Neutrophil (primary cell): ENCODE data around the gene HOXC12.

ENCODE experiments used
- H3K27ac ChIP-seq: fragments of 200-600 bp; sonication (generic); 2 replicates; pipeline ENCODE4 v1.5.1; 2016; ENCODE audit warnings: mild to moderate bottlenecking, moderate library complexity
- H3K27me3 ChIP-seq: fragments of 200-600 bp; sonication (generic); 2 replicates; pipeline ENCODE4 v1.6.0; 2016; ENCODE audit warnings: mild to moderate bottlenecking
- H3K36me3 ChIP-seq: fragments of 200-600 bp; sonication (generic); 2 replicates; pipeline ENCODE4 v1.5.1; 2017
- H3K4me1 ChIP-seq, 2 experiments: fragments of 200-600 bp in 1 of 2; sonication (generic) in 1 of 2; 1 replicate in 1 of 2; 2 replicates in 1 of 2; pipeline versions ENCODE4 v1.5.1 to v1.6.1; 2013 to 2016; ENCODE audit warnings: low read depth in 1 of 2, low read length in 1 of 2, mild to moderate bottlenecking in 1 of 2, moderate library complexity in 1 of 2; ENCODE audit not compliant: control insufficient read depth in 1 of 2, insufficient read depth in 1 of 2
- H3K4me3 ChIP-seq, 2 experiments: fragments of 200-600 bp in 1 of 2; sonication (generic) in 1 of 2; 1 replicate in 1 of 2; 2 replicates in 1 of 2; pipeline ENCODE4 v1.5.1; 2013 to 2016; ENCODE audit warnings: low read depth in 1 of 2, low read length in 1 of 2, mild to moderate bottlenecking in 1 of 2, moderate library complexity in 1 of 2
- H3K9me3 ChIP-seq: fragments of 200-600 bp; sonication (generic); 2 replicates; pipeline ENCODE4 v1.5.1; 2016
- TF ChIP-seq, protein P1 (sequence below): fragments of 200-600 bp; sonication (generic); IDR thresholded peaks from 2 replicates; pipeline ENCODE4 v1.5.1; 2016; ENCODE audit warnings: antibody characterized with exemption

HOXC12 gene

DNA sequence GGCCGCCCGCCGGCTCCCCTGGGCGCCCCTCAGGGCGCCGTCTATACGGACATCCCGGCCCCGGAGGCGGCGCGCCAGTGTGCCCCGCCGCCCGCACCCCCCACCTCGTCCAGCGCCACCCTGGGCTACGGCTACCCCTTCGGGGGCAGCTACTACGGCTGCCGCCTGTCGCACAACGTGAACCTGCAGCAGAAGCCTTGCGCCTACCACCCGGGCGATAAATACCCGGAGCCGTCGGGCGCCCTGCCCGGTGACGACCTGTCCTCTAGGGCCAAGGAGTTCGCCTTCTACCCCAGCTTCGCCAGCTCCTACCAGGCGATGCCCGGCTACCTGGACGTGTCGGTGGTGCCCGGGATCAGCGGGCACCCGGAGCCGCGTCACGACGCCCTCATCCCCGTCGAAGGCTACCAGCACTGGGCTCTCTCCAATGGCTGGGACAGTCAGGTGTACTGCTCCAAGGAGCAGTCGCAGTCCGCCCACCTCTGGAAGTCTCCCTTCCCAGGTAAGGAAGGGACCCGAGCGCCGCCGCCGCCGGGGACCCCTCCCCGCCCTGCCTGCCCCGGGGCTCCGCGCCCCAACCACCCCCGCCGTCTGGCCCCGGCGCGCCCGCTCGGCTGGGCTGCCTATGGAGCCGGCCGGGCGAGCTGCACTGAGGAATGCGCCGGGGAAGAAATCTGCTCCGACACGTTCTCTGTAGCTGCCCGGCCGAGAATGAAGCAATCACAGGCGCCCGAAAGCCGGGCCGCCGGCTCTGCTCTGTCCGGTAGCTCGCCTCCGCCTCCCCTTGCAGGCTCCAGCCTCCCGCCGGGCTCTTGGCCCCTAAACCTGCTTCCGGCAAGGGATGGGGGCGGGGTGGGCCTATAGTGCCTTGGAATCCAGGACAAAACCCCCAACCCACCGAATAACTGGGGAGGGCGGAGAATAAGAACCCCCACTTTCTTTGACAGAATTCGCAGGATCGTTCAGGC is 15.3 kb upstream of the HOXC12 start:
- Histone ChIP-seq H3K36me3 (no peaks in the 10 kb centered on the region), H3K4me3 (no peak overlapping the region), H3K27me3 (peaks cover 100% of the 10 kb centered on the region), H3K27ac (no peak overlapping the region), H3K4me1 (no peaks in the 10 kb centered on the region), H3K9me3 (no peaks in the 10 kb centered on the region)
- TF ChIP-seq, protein P1, sequence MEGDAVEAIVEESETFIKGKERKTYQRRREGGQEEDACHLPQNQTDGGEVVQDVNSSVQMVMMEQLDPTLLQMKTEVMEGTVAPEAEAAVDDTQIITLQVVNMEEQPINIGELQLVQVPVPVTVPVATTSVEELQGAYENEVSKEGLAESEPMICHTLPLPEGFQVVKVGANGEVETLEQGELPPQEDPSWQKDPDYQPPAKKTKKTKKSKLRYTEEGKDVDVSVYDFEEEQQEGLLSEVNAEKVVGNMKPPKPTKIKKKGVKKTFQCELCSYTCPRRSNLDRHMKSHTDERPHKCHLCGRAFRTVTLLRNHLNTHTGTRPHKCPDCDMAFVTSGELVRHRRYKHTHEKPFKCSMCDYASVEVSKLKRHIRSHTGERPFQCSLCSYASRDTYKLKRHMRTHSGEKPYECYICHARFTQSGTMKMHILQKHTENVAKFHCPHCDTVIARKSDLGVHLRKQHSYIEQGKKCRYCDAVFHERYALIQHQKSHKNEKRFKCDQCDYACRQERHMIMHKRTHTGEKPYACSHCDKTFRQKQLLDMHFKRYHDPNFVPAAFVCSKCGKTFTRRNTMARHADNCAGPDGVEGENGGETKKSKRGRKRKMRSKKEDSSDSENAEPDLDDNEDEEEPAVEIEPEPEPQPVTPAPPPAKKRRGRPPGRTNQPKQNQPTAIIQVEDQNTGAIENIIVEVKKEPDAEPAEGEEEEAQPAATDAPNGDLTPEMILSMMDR = no peak

DNA sequence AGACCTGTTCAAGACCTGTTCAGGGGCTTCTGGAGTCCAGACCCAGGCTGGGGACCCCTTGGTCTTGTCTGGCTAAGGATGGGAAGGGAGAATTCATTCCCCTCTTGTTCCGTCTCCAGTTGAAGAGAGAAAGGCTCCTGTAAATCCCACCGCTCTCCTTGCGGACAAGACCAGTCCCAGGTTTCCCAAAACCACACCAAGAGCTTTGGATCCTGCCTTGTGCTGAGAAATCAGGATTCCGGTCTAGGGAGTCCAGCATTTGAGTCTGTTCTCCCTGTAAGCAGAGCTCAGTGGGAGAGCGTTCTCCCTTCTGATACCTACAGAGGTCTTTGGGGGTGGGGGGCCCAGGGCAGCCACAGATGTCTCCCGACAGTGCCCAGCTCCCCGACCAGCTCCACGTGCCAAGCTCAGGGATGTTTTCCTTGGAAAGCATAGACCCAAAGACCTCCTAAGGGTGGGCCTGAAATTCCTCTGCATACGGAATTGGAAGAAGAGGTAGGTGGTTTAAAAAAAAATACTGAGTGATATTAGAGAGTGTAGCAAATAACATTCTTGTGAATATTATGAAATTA is 14.2 kb upstream of the HOXC12 start:
- no peaks in the 10 kb centered on the region for H3K4me1 ChIP-seq
- H3K27ac ChIP-seq = no peak overlapping the region
- no peaks in the 10 kb centered on the region for H3K36me3 ChIP-seq
- H3K4me3 ChIP-seq = no peak overlapping the region
- no peaks in the 10 kb centered on the region for H3K9me3 ChIP-seq
- peaks cover 100% of the 10 kb centered on the region for H3K27me3 ChIP-seq
- TF ChIP-seq, protein P1 = no peak

DNA sequence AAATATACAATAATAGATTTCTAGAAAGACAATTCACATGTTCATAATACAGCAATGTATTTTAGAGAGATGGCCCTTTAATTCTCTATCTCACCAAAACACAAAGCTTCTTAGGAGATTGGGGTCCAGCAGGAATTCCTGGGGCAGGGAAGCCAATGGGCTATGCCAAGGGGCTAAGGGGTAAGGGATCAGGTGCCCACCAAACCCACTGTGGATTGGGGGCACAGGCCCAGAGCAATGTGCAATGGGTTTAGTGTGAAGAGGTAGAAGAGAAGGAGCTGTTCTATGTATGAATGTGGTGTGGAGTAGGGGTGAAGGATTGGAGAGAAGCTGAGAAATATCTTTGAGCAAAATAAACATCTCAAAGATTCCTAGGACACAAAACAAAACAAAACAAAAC is 13.5 kb upstream of the HOXC12 start:
- Histone ChIP-seq H3K4me3 (no peak overlapping the region), H3K4me1 (no peaks in the 10 kb centered on the region), H3K27ac (no peak overlapping the region), H3K36me3 (no peaks in the 10 kb centered on the region), H3K27me3 (peaks cover 100% of the 10 kb centered on the region), H3K9me3 (no peaks in the 10 kb centered on the region)
- TF ChIP-seq, protein P1 = no peak

DNA sequence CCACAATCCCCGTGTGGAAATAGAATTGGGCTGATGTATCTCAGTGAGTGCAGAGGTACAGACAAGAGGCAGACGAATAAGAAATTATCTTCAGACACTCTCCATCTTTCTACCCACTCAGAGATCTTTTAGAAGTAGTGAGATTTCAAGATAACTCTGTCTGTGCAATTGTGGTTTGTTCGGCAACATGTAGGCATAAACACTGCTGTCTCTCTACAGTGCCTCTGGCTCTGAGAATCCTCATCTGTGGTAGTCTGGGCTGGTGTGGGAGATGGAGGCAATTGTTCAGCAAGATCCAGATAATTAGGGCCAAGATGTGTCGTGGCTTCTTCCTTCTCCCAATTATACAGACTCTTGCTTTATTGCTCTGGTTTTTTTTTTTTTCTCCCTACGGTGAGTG is 13.0 kb upstream of the HOXC12 start:
- peaks cover 100% of the 10 kb centered on the region for H3K27me3 ChIP-seq
- H3K36me3 ChIP-seq = no peaks in the 10 kb centered on the region
- no peaks in the 10 kb centered on the region for H3K9me3 ChIP-seq
- TF ChIP-seq, protein P1 = no peak
- H3K27ac ChIP-seq = no peak overlapping the region
- H3K4me3 ChIP-seq = no peak overlapping the region
- H3K4me1 ChIP-seq = no peaks in the 10 kb centered on the region

DNA sequence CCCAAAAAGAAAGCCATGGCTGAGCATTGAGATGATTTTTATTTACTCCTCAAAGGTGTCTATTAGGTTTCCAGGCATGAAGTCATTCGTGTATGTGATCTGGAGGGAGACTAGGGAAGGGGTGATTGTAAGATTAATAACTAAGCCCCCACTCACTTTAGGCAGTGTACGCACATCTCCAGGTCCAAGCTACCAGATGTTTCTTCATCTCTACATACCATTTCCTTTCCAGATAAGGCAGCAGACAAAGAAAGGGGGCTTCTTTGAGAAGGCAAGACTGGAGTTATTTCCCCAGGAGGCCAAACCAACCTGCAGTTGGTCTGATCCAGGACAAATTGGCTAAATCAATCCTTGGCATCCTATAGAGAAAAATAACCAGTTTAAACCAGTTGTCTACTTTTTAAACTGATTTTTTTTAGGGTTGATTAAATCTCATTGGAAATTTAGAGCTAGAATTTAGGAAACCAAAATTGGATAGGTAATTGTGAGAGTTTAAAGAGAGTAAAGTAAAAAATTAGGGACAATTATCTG is 12.2 kb upstream of the HOXC12 start:
- Histone ChIP-seq H3K27me3 (peaks cover 100% of the 10 kb centered on the region), H3K4me1 (no peaks in the 10 kb centered on the region), H3K36me3 (no peaks in the 10 kb centered on the region), H3K9me3 (no peaks in the 10 kb centered on the region), H3K4me3 (no peak overlapping the region), H3K27ac (no peak overlapping the region)
- TF ChIP-seq, protein P1 = no peak
